A549 treated with CpdA at 1 μM for 4 hours (cell line): Measurements from ENCODE around the gene AZU1. TPM values are rescaled to one million over a fixed set of nuclear protein-coding genes. Genes with fewer than 3 reads are reported as not detected.

ENCODE experiments used
- total RNA-seq: library from RNA; stranded (reverse); fragments of 200-300 nt; extraction: Qiagen RNA extraction; gene quantifications from 5 replicates; pipeline ENCODE4 v1.2.3, GENCODE V29; 2022; ENCODE audit warnings: low read depth

The AZU1 gene, protein sequence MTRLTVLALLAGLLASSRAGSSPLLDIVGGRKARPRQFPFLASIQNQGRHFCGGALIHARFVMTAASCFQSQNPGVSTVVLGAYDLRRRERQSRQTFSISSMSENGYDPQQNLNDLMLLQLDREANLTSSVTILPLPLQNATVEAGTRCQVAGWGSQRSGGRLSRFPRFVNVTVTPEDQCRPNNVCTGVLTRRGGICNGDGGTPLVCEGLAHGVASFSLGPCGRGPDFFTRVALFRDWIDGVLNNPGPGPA
- 0.08 to 0.21 TPM (median 0.19 TPM) in 4 of 5 replicates, not detected in the other for total RNA-seq

DNA sequence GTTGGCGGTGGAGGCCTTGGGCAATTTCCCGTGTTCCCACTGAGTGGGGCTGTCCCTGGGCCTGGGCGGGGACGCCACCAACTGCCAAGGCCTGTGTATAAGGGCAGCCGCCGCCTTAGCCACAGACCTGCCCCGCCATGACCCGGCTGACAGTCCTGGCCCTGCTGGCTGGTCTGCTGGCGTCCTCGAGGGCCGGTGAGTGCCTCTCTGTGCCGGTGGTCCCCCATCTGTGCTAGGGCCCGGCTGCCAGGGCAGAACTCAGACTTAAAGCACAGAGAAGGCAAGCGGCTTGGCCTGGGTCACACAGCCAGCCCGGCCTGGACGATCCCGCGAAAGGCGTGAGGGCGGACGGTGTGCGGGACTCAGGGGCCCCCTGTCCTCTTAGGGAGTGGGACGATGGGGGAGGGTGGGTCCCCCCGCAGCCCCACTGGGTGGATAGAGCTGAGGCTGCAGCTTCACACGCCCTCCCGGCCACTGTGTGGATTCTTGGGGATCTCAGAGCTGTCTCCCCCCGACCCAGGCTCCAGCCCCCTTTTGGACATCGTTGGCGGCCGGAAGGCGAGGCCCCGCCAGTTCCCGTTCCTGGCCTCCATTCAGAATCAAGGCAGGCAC is at the start of gene AZU1:
Gene AZU1 (plus strand): TSS at position 128 of the 612 bp plus-strand sequence. CDS start 10 bp downstream, at position 138.

DNA sequence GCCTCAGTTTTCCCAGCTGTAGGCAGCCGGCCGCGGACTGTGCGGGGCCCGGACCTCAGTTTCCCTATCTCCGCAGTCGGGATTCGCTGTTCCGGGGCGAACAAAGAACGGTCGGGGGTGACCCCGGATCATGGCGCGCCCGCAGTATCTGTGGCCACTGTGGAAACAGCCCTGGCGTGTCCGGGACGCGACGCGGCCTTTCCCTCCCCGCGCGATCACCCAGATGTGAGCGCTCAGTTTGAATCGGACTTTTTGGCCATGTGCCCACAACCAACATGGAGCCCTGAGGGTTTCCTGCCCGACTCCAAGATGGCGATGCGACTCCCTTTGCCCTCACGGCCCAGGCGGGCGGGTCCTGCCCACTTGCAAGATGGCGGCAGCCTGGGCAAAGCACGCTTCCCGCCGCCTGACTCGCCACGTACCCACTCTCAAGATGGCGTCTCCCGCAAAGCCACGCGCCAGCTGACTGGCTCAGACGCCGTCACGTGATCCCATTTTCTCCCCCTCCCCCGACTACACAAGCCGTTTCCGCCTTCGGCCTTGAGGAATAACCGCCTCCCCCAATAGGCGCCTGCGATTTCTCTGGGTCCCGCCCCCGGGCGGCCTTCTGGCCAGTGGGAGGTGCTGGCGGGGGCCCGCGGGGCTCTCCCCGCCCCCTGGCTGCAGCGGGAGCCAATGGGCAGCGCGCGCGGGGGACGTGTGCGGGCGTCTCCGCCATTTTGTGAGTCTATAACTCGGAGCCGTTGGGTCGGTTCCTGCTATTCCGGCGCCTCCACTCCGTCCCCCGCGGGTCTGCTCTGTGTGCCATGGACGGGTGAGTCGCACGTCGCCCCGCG is 30.7 kb upstream of the AZU1 start, which contains the start of gene PTBP1:
Gene PTBP1 (plus strand): TSS at position 761 of the 836 bp plus-strand sequence. CDS start 46 bp downstream, at position 807.

DNA sequence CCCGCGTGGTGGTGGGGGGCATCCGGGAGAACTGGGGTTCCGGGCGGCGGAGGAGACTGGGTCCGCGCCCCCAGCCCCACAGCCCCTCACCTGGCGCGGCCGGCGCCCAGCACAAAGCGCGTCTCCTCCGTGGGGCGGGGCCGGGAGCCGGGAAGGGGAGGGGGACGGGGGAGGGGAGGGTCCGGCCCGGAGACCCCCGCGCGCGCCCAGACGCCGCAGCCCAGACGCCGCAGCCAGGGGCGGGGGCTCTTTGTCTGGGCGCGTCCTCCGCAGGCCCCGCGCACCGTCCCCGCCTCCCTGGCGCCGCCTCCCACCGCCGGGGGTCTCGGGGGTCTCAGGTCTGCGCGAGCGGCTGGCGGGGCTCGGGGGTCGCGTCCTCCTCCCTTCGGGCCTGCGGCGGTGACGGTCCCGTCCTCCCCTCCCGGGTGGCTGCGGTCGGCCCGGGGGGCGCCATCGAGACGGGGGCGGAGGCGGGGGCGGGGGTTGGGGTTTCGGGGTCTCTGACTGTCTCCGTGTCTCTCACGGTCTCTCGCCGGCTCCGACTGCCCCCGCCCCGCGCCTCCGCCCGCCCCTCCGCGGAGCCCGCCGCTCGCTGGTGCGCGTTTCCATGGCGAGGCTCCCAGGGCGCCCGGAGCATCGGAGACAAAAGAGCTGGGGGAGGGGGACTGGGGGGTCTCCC is 5.7 kb upstream of the AZU1 start, which contains the start of gene PLPPR3:
Gene PLPPR3 (minus strand): TSS at position 131 of the 679 bp plus-strand sequence. CDS start 396 bp downstream, outside the sequence.

DNA sequence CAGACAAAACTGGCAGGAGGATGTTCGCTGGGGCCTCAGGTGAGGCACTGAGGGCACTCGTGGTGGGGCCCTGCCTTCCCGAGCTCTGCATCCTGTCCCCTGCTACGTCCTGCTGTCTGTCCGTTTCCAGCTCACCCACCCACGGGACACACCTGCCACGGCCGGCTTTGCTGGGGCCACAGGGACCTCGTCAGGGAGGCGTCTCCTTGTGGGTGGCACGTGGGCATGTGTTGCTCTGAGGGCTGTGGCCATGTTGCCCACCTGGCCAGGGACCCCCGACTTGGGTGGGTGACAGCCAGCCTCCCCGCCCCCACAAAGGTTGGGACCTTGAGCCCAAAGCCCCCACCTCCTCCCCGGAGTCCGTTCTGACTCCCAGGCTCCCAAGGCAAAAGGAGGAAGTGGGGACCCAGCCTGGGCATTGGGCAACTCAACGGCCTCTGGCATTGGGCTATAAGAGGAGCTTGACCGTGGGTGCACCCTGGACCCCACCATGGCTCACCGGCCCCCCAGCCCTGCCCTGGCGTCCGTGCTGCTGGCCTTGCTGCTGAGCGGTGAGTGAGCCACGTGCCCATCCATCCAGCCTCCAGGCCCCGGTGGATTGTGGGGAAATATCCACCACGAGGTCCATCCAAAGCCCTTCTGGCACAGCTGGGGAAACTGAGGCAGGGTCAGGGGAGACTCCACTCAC is 13.0 kb downstream of the AZU1 start, which contains the start of gene PRTN3:
Gene PRTN3 (plus strand): TSS at position 481 of the 688 bp plus-strand sequence. CDS start 10 bp downstream, at position 491.

DNA sequence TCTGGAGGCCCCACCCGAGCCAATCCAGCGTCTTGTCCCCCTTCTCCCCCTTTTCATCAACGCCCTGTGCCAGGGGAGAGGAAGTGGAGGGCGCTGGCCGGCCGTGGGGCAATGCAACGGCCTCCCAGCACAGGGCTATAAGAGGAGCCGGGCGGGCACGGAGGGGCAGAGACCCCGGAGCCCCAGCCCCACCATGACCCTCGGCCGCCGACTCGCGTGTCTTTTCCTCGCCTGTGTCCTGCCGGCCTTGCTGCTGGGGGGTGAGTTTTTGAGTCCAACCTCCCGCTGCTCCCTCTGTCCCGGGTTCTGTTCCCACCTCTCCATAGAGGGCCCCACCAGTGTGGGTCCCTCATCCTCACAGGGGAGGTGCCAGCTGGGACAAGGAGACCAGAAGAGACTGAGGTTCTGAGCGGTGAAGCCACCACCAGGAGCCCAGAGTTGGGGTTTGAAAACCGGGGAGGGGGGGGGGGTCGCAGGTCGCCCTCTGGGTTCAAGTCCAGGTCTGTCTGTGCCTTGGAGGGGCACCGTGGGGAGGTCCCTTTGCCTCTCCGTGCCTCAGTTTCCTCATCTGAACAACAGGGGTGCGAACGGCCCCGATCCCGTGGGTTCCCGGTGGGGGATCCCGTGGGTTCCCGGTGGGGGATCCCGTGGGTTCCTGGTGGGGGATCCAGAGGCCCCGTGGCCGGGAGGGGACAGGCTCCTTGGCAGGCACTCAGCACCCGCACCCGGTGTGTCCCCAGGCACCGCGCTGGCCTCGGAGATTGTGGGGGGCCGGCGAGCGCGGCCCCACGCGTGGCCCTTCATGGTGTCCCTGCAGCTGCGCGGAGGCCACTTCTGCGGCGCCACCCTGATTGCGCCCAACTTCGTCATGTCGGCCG is 24.7 kb downstream of the AZU1 start, which contains the start of gene ELANE:
Gene ELANE (plus strand): TSS at position 168 of the 878 bp plus-strand sequence. CDS start 26 bp downstream, at position 194.

DNA sequence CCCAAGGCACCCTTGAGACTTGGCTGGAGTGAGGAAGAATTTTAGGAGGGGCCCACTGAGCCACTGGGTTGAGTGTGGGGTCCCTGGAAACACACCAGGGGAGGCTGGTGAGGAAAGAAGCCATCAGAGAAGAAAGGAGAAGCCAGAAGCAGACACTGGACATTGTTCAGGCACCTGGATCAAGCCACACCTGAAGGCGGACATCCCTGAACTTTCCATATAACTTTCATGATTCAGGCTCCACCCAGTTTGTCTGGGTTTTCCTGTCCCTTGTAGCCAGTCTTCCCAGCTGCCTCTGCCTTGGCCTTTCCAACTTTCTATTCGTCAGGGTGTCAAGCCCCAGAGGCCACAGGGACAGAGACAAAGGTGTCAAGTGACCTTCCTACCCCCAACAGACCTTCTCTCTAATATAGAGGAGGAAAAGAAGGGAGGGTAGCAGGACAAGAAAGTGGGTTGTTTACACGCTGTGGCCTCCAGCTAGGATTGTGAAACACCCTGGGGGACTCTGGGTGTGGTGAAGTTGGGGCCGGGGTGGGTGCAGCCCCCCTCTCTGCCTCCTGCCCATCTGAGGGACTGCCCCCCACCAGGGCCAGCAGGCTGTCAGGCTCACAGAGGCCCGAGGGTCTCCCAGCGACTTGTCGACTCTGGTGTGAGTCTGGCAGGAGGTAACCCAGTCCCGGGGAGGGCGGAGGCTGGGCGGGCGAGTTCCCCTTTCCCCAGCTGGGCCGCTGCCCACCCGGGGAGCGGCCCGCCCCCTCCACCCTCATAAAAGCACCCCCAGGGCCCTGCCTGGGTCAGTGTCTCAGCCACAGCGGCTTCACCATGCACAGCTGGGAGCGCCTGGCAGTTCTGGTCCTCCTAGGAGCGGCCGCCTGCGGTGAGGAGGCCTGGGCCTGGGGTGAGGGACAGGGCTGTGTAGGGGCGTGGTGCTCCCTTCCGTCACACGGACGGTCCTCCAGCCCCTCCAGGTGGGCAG is 31.5 kb downstream of the AZU1 start, which contains the start of gene CFD:
Gene CFD (plus strand): TSS at position 797 of the 976 bp plus-strand sequence. CDS start 26 bp downstream, at position 823.

Other genes with a start within 250 kb of the AZU1 start
- gene HCN2, start 238.0 kb upstream of the AZU1 start, total RNA-seq = 28.0 to 41.1 TPM (median 39.0 TPM) in 5 replicates
- gene POLRMT, start 194.3 kb upstream of the AZU1 start, total RNA-seq = 79.8 to 102 TPM (median 97.1 TPM) in 5 replicates
- gene FGF22, start 188.0 kb upstream of the AZU1 start, total RNA-seq = 0.58 to 1.1 TPM (median 0.88 TPM) in 5 replicates
- 54.9 to 71.5 TPM (median 67.0 TPM) in 5 replicates for gene RNF126, start 164.6 kb upstream of the AZU1 start, total RNA-seq
- gene FSTL3, start 151.4 kb upstream of the AZU1 start, total RNA-seq = 118 to 154 TPM (median 135 TPM) in 5 replicates
- gene PRSS57, start 132.4 kb upstream of the AZU1 start, total RNA-seq = 0.13 TPM in 1 of 5 replicates, not detected in the others
- gene PALM, start 118.9 kb upstream of the AZU1 start, total RNA-seq = 10.0 to 17.7 TPM (median 15.2 TPM) in 5 replicates
- gene MISP, start 76.7 kb upstream of the AZU1 start, total RNA-seq = 75.0 to 98.0 TPM (median 94.7 TPM) in 5 replicates
- 223 to 257 TPM (median 229 TPM) in 5 replicates for gene PTBP1, start 30.4 kb upstream of the AZU1 start, total RNA-seq
- 2.7 to 5.0 TPM (median 4.1 TPM) in 5 replicates for gene PLPPR3, start 5.9 kb upstream of the AZU1 start, total RNA-seq
- gene PRTN3, start 13.2 kb downstream of the AZU1 start, total RNA-seq = 0.21 to 0.36 TPM (median 0.29 TPM) in 4 of 5 replicates, not detected in the other
- not detected in 5 replicates for gene ELANE, start 24.5 kb downstream of the AZU1 start, total RNA-seq
- gene CFD, start 31.8 kb downstream of the AZU1 start, total RNA-seq = 8.5 to 21.1 TPM (median 18.0 TPM) in 5 replicates
- gene MED16, start 65.3 kb downstream of the AZU1 start, total RNA-seq = 11.0 to 24.5 TPM (median 19.4 TPM) in 5 replicates
- not detected in 5 replicates for gene RNU6-9, start 65.6 kb downstream of the AZU1 start, total RNA-seq
- gene R3HDM4, start 85.4 kb downstream of the AZU1 start, total RNA-seq = 26.7 to 41.0 TPM (median 37.5 TPM) in 5 replicates
- gene KISS1R, start 89.5 kb downstream of the AZU1 start, total RNA-seq = 0.38 to 0.48 TPM (median 0.46 TPM) in 4 of 5 replicates, not detected in the other
- gene ARID3A, start 98.2 kb downstream of the AZU1 start, total RNA-seq = 2.9 to 5.8 TPM (median 5.2 TPM) in 5 replicates
- 40.6 to 72.1 TPM (median 63.9 TPM) in 5 replicates for gene WDR18, start 156.5 kb downstream of the AZU1 start, total RNA-seq
- gene GRIN3B, start 172.6 kb downstream of the AZU1 start, total RNA-seq = 1.3 to 3.1 TPM (median 2.6 TPM) in 5 replicates
- gene TMEM259, start 193.3 kb downstream of the AZU1 start, total RNA-seq = 72.1 to 118 TPM (median 104 TPM) in 5 replicates
- not detected in 5 replicates for gene RNU6-2, start 193.7 kb downstream of the AZU1 start, total RNA-seq
- 48.1 to 59.4 TPM (median 53.7 TPM) in 5 replicates for gene CNN2, start 198.8 kb downstream of the AZU1 start, total RNA-seq
- 5.8 to 11.0 TPM (median 7.6 TPM) in 5 replicates for gene ABCA7, start 212.3 kb downstream of the AZU1 start, total RNA-seq
- gene ARHGAP45, start 239.3 kb downstream of the AZU1 start, total RNA-seq = 1.8 to 2.2 TPM (median 2.0 TPM) in 5 replicates